Endothelial cell of umbilical vein (primary cell): Measurements from ENCODE around the gene RHAG. TPM values are rescaled to one million over a fixed set of nuclear protein-coding genes. Genes with fewer than 3 reads are reported as not detected.
A peak's percentile ranks its signal among the peaks of the same experiment; 100 is the strongest.

Source experiments
- BruUV-seq: library from RNA; stranded (reverse); fragments of 400-500 nt; replicated peaks from 2 replicates; lab custom pipeline; 2021; lab: Mats Ljungman, UMichigan
- CTCF ChIA-PET: fragments of 300-600, 350-600 bp; sonication (Branson Sonifier 250); formaldehyde crosslinking; loops from one replicate; lab custom pipeline; 2021; ENCODE audit warnings: antibody characterized with exemption, inconsistent platforms; lab: Charles Lee
- POLR2A ChIA-PET: fragments of 300-600, 350-600 bp; sonication (Branson Sonifier 250); formaldehyde crosslinking; loops from one replicate; lab custom pipeline; 2021; ENCODE audit warnings: antibody characterized with exemption, inconsistent platforms; lab: Charles Lee
- DNase-seq: peaks from one replicate; pipeline ENCODE4 v3.0.0-alpha.2; 2011; ENCODE audit warnings: low read depth, low spot score
- FAIRE-seq: peaks from 2 replicates; lab custom pipeline; 2011; peaks lifted over from hg19 to GRCh38; lab: Jason Lieb, UNC
- H2AFZ ChIP-seq: 2 replicates; pipeline ENCODE4 v1.6.0; 2012; ENCODE audit warnings: low read depth, low read length, control low read depth, inconsistent platforms
- H3K27ac ChIP-seq: 2 replicates; pipeline ENCODE4 v1.5.1; 2011; ENCODE audit warnings: low read depth, mild to moderate bottlenecking, control low read depth, low read length, moderate library complexity; ENCODE audit not compliant: insufficient read depth
- H3K27me3 ChIP-seq, 2 experiments: 2 replicates each; pipeline versions ENCODE4 v1.6.0 to v1.6.1; 2011; ENCODE audit warnings: low read length in 2 of 2, mixed read lengths in 1 of 2; ENCODE audit not compliant: control insufficient read depth in 2 of 2, insufficient read depth in 2 of 2
- H3K36me3 ChIP-seq, 2 experiments: 2 replicates in 1 of 2; 3 replicates in 1 of 2; pipeline ENCODE4 v1.5.1; 2011; ENCODE audit warnings: low read length in 2 of 2, mild to moderate bottlenecking in 1 of 2, moderate library complexity in 1 of 2; ENCODE audit not compliant: control insufficient read depth in 2 of 2, insufficient read depth in 2 of 2; ENCODE audit errors: extremely low read depth in 1 of 2
- H3K4me1 ChIP-seq: 3 replicates; pipeline ENCODE4 v1.5.1; 2011; ENCODE audit warnings: mild to moderate bottlenecking, low read length; ENCODE audit not compliant: control insufficient read depth, insufficient read depth; ENCODE audit errors: extremely low read depth
- H3K4me2 ChIP-seq: 2 replicates; pipeline ENCODE4 v1.6.1; 2011; ENCODE audit warnings: low read length, control low read depth, mixed read lengths; ENCODE audit not compliant: insufficient read depth
- H3K4me3 ChIP-seq, 3 experiments: fragments of 200-600 bp in 1 of 3; sonication (generic), shearing (Covaris generic) in 1 of 3; replicated peaks in 1 of 3; 2 replicates each; pipeline ENCODE4 v1.5.1; 2011 to 2016; ENCODE audit warnings: control low read depth in 3 of 3, low read length in 3 of 3, mild to moderate bottlenecking in 2 of 3, inconsistent platforms in 1 of 3, low read depth in 1 of 3, moderate library complexity in 1 of 3; ENCODE audit not compliant: insufficient read depth in 1 of 3
- H3K79me2 ChIP-seq: 2 replicates; pipeline ENCODE4 v1.6.0; 2012; ENCODE audit warnings: low read length, inconsistent platforms; ENCODE audit not compliant: control insufficient read depth, insufficient read depth
- H3K9ac ChIP-seq: replicated peaks from 2 replicates; pipeline ENCODE3; 2011; ENCODE audit warnings: low read length, control low read depth; ENCODE audit not compliant: insufficient read depth; ENCODE audit errors: extremely low read depth
- H3K9me1 ChIP-seq: replicated peaks from 3 replicates; pipeline ENCODE4 v1.6.0; 2011; ENCODE audit warnings: mild to moderate bottlenecking, low read length; ENCODE audit not compliant: control insufficient read depth, insufficient read depth; ENCODE audit errors: extremely low read depth
- H3K9me3 ChIP-seq: replicated peaks from 2 replicates; pipeline ENCODE4 v1.5.1; 2012; ENCODE audit warnings: low read length, inconsistent platforms; ENCODE audit not compliant: control insufficient read depth, insufficient read depth
- H4K20me1 ChIP-seq: replicated peaks from 2 replicates; pipeline ENCODE3; 2011; ENCODE audit warnings: mild to moderate bottlenecking, low read length; ENCODE audit not compliant: control insufficient read depth, insufficient read depth; ENCODE audit errors: extremely low read depth
- GATA2 ChIP-seq: IDR thresholded peaks from 2 replicates; pipeline ENCODE4 v1.7.0; 2011; ENCODE audit warnings: low read depth, mild to moderate bottlenecking, moderate library complexity, mixed read lengths, low read length; ENCODE audit not compliant: insufficient read length, insufficient read depth
- JUN ChIP-seq: IDR thresholded peaks from 2 replicates; pipeline ENCODE4 v1.6.1; 2011; ENCODE audit warnings: borderline replicate concordance, low read depth; ENCODE audit not compliant: insufficient read length, insufficient read depth
- MYC ChIP-seq: IDR thresholded peaks from one replicate; pipeline ENCODE4 v1.6.1; 2011; ENCODE audit warnings: mild to moderate bottlenecking, low read depth, low read length
- POLR2AphosphoS5 ChIP-seq: IDR thresholded peaks from 2 replicates; pipeline ENCODE4 v1.6.1; 2012; ENCODE audit warnings: low read depth, mild to moderate bottlenecking, control low read depth, low read length, moderate library complexity; ENCODE audit not compliant: insufficient read depth
- dilution Hi-C: fragments of 300-500 bp; cut with MboI; formaldehyde crosslinking; loops from one replicate; pipeline ENCODE4 v1.15.0; 2019; ENCODE audit warnings: low sequenced_read_pairs; ENCODE audit not compliant: extremely low pct_ligation_motif_present
- intact Hi-C: fragments of 100-400 bp; cut with micrococcal nuclease; formaldehyde crosslinking; loops from one replicate; pipeline ENCODE4 v1.10.0; 2022
- polyA plus RNA-seq, 4 experiments: library from polyadenylated mRNA; depleted of rRNA in 3 of 4; stranded (reverse) in 3 of 4; unstranded in 1 of 4; fragments of >200 nt; gene quantifications; 2 replicates each; pipeline versions ENCODE4 v1.2.1 to v1.2.3, GENCODE V29; 2011 to 2012; ENCODE audit warnings: missing spikeins in 1 of 4
- total RNA-seq: library from RNA; stranded (reverse); gene quantifications from 2 replicates; pipeline ENCODE4 v1.2.3, GENCODE V29; 2021
- TF ChIP-seq, protein P1 (sequence below): IDR thresholded peaks from 2 replicates; pipeline ENCODE4 v1.6.1; 2011; ENCODE audit not compliant: insufficient read depth, insufficient read length
- TF ChIP-seq, protein P2 (sequence below), 2 donors: IDR thresholded peaks; 1 replicate in 1 of 2; 2 replicates in 1 of 2; pipeline ENCODE4 v1.5.1; 2011; ENCODE audit warnings: low read length in 2 of 2, mild to moderate bottlenecking in 2 of 2, moderate library complexity in 2 of 2, control low read depth in 1 of 2, inconsistent platforms in 1 of 2, low read depth in 1 of 2; ENCODE audit not compliant: insufficient read depth in 1 of 2; ENCODE audit errors: extremely low read depth in 1 of 2

RHAG gene
- total and polyA plus RNA-seq, 2 donors (not counting 3 experiments of a cell fraction or from before 2014, with no cell fraction given), result not detected

DNA sequence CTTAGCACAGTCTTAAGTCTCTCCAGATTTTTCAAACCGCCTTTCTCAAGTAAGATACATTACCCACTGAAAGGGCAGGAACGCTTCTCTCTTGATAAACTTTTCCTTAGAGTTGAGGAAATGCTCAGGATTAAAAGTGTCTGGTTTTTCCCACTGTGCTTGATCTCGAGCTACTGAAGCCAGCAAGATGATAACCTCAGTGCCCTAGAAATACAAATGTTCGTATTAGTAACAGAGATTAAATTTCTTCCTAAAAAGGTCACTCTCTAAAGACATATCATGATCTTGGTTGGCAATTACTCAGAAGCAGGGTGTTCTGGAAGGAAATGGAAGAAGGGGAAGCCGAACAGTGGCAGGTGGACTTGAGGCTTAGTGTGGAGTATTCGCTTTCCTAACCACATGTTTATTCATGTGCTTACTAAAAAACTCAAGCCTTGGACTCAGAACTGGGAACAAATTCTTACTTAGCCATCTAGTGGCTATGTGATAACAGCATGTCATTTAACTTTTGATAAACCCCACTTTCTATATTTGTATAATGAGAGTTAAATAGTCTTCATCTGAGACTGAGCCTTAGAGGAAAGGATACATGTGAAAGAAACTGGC, 66.1 kb downstream of the RHAG start:
- dilution Hi-C loops, result no loop called here
- no TSS peak for BruUV-seq
- CTCF ChIA-PET, result interaction anchor here (1.6 to 17.7 kb wide), 6 partner anchors 9 to 38 kb away, joined by 3 to 205 read pairs (median 12); partner anchors contain the start of gene C6orf141
- Histone ChIP-seq H3K9me1 (no peaks in the 10 kb centered on the region), H3K4me1 (peaks cover 36% of the 10 kb centered on the region), H3K9me3 (no peaks in the 10 kb centered on the region), H3K9ac (peak overlapping the region; percentile 38), H3K36me3 (no peaks in the 10 kb centered on the region), H3K27ac (peak overlapping the region; percentile 55), H3K79me2 (no peaks in the 10 kb centered on the region), H3K4me3 (no peak overlapping the region), H2AFZ (peak overlapping the region; percentile 88), H3K4me2 (peak overlapping the region; percentile 65), H3K27me3 (no peaks in the 10 kb centered on the region), H4K20me1 (no peaks in the 10 kb centered on the region)
- DNase-seq (peak; percentile 67), FAIRE-seq (no peak)
- intact Hi-C loops, result loop anchor here (1.0 kb wide), 2 partner anchors 37 to 38 kb away; no protein-coding TSS in a partner anchor
- TF ChIP-seq, protein P1, sequence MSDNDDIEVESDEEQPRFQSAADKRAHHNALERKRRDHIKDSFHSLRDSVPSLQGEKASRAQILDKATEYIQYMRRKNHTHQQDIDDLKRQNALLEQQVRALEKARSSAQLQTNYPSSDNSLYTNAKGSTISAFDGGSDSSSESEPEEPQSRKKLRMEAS, result no peak
- no peak for TF ChIP-seq GATA2
- TF ChIP-seq POLR2AphosphoS5, result no peak
- TF ChIP-seq, protein P2, sequence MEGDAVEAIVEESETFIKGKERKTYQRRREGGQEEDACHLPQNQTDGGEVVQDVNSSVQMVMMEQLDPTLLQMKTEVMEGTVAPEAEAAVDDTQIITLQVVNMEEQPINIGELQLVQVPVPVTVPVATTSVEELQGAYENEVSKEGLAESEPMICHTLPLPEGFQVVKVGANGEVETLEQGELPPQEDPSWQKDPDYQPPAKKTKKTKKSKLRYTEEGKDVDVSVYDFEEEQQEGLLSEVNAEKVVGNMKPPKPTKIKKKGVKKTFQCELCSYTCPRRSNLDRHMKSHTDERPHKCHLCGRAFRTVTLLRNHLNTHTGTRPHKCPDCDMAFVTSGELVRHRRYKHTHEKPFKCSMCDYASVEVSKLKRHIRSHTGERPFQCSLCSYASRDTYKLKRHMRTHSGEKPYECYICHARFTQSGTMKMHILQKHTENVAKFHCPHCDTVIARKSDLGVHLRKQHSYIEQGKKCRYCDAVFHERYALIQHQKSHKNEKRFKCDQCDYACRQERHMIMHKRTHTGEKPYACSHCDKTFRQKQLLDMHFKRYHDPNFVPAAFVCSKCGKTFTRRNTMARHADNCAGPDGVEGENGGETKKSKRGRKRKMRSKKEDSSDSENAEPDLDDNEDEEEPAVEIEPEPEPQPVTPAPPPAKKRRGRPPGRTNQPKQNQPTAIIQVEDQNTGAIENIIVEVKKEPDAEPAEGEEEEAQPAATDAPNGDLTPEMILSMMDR (IDR thresholded peaks at IDR 0.05; ENCODE audit: extremely low read depth in 1 of 2, insufficient read depth in 1 of 2, low read depth in 1 of 2, low read length in 2 of 2), result peak; percentile 20 to 25
- no peak for TF ChIP-seq MYC
- no peak for TF ChIP-seq JUN
- POLR2A ChIA-PET, result no interaction called here
